ENCODE data around the gene WFS1.

- TF ChIP-seq CTCF (IDR thresholded peaks at IDR 0.05 in 2 of 3, conservative IDR thresholded peaks at IDR 0.05 in 1 of 3; ENCODE audit: borderline replicate concordance in 1 of 3, insufficient read depth in 1 of 3, low read depth in 2 of 3, low read length in 2 of 3) (no peak), POLR2A (IDR thresholded peaks at IDR 0.05; ENCODE audit: borderline replicate concordance, extremely low read depth, insufficient read depth, insufficient read length) (no peak)
Observed at GRCh38 chr4:6306299-6306698, 36.6 kb downstream of the WFS1 start.

All from HCT116 (cell line).